GM19193 (cell line): ENCODE results near the gene SF3B6.
A peak's percentile ranks its signal among the peaks of the same experiment; 100 is the strongest.

ENCODE experiments used
- POLR2A ChIP-seq: IDR thresholded peaks from 4 replicates; pipeline ENCODE4 v1.6.1; 2011; ENCODE audit not compliant: insufficient read depth, insufficient read length; ENCODE audit errors: extremely low read depth

SF3B6 gene

GRCh38 chr2:24075915-24076848 lies at the start of gene SF3B6:
Gene SF3B6, minus strand, starts transcription at chr2:24076326. Its CDS starts 97 bp downstream, at chr2:24076229.
- peak; percentile 90 for TF ChIP-seq POLR2A

- no peak for TF ChIP-seq POLR2A
Observed at GRCh38 chr2:24123922-24124580, 47.9 kb upstream of the SF3B6 start.

GRCh38 chr2:24123195-24123921 lies 47.2 kb upstream of the SF3B6 start, which contains the start of the genes FAM228B and PFN4:
Gene FAM228B, plus strand, starts transcription at chr2:24123469. Its CDS starts 893 bp downstream, at chr2:24124362.
Gene PFN4, minus strand, starts transcription at chr2:24123334. Its CDS starts 799 bp downstream, at chr2:24122535.
- TF ChIP-seq POLR2A, result peak; percentile 92

- no peak for TF ChIP-seq POLR2A
Observed at GRCh38 chr2:24122366-24123194, 46.5 kb upstream of the SF3B6 start.

GRCh38 chr2:24121469-24121868 lies 45.3 kb upstream of the SF3B6 start:
- no peak for TF ChIP-seq POLR2A

GRCh38 chr2:24121066-24121465 lies 44.9 kb upstream of the SF3B6 start:
- no peak for TF ChIP-seq POLR2A

GRCh38 chr2:24117902-24118301 lies 41.8 kb upstream of the SF3B6 start:
- no peak for TF ChIP-seq POLR2A

- TF ChIP-seq POLR2A, result no peak
Observed at GRCh38 chr2:24115057-24115456, 38.9 kb upstream of the SF3B6 start.

GRCh38 chr2:24111407-24111901 lies 35.3 kb upstream of the SF3B6 start:
- no peak for TF ChIP-seq POLR2A

- TF ChIP-seq POLR2A, result no peak
Observed at GRCh38 chr2:24110660-24111303, 34.7 kb upstream of the SF3B6 start.

GRCh38 chr2:24107336-24107735 lies 31.2 kb upstream of the SF3B6 start:
- no peak for TF ChIP-seq POLR2A

- TF ChIP-seq POLR2A, result no peak
Observed at GRCh38 chr2:24106786-24107185, 30.7 kb upstream of the SF3B6 start.

- TF ChIP-seq POLR2A, result no peak
Observed at GRCh38 chr2:24105816-24106215, 29.7 kb upstream of the SF3B6 start.
